ENCODE measurements around the gene CD40.

GRCh38 chr20:46172455-46172854 lies 54.3 kb downstream of the CD40 start:
- no peak for TF ChIP-seq EZH2 (IDR thresholded peaks at IDR 0.05; ENCODE audit: low read depth)
- TF ChIP-seq, protein P1, sequence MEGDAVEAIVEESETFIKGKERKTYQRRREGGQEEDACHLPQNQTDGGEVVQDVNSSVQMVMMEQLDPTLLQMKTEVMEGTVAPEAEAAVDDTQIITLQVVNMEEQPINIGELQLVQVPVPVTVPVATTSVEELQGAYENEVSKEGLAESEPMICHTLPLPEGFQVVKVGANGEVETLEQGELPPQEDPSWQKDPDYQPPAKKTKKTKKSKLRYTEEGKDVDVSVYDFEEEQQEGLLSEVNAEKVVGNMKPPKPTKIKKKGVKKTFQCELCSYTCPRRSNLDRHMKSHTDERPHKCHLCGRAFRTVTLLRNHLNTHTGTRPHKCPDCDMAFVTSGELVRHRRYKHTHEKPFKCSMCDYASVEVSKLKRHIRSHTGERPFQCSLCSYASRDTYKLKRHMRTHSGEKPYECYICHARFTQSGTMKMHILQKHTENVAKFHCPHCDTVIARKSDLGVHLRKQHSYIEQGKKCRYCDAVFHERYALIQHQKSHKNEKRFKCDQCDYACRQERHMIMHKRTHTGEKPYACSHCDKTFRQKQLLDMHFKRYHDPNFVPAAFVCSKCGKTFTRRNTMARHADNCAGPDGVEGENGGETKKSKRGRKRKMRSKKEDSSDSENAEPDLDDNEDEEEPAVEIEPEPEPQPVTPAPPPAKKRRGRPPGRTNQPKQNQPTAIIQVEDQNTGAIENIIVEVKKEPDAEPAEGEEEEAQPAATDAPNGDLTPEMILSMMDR (conservative IDR thresholded peaks at IDR 0.05) = no peak

All from PC-9 (cell line).